ENCODE results near the gene MAX. TPM values are rescaled to one million over a fixed set of nuclear protein-coding genes. Genes with fewer than 3 reads are reported as not detected.

The MAX gene
- total RNA-seq, 2 donors from 2014 or later = 44.3 to 49.0 TPM

GRCh38 chr14:65072256-65072655 is 30.1 kb downstream of the MAX start:
- Histone ChIP-seq H3K9ac (ENCODE audit: extremely low read depth, low read length, poor library complexity, severe bottlenecking) (no peak overlapping the region), H3K27me3 (ENCODE audit: control insufficient read depth, insufficient read depth, low read length, poor library complexity, severe bottlenecking) (no peaks in the 10 kb centered on the region), H3K36me3 (ENCODE audit: control insufficient read depth, insufficient read depth, low read length) (peaks cover 48% of the 10 kb centered on the region), H3K4me1 (ENCODE audit: control insufficient read depth, insufficient read depth, low read length) (no peaks in the 10 kb centered on the region), H3K4me3 (ENCODE audit: low read length) (no peak overlapping the region), H3K27ac (ENCODE audit: low read depth, low read length) (no peak overlapping the region), H3K9me3 (ENCODE audit: control insufficient read depth, low read length) (peaks cover 2% of the 10 kb centered on the region)
- Mint-ChIP-seq H3K4me1 (no peaks in the 10 kb centered on the region), H3K27ac (no peak overlapping the region), H3K36me3 (ENCODE audit: low read depth) (peaks cover 31% of the 10 kb centered on the region), H3K27me3 (ENCODE audit: insufficient read depth) (no peaks in the 10 kb centered on the region), H3K9me3 (no peaks in the 10 kb centered on the region), H3K4me3 (no peak overlapping the region)
- TF ChIP-seq CTCF (conservative IDR thresholded peaks at IDR 0.05) = no peak
- WGBS, 2 experiments (ENCODE audit: insufficient coverage in 1 of 2, insufficient read length in 1 of 2) = 88 to 100% methylated on average over 1 to 6 of the region's 6 CpGs
- no peak for DNase-seq

- no peak for TF ChIP-seq CTCF (conservative IDR thresholded peaks at IDR 0.05)
- H3K4me1 ChIP-seq (ENCODE audit: control insufficient read depth, insufficient read depth, low read length) = no peaks in the 10 kb centered on the region
These were observed 30.8 kb downstream of the MAX start for GRCh38 chr14:65071544-65071943.

GRCh38 chr14:65070471-65070976 is 31.8 kb downstream of the MAX start:
- TF ChIP-seq CTCF (conservative IDR thresholded peaks at IDR 0.05) = no peak
- Histone ChIP-seq H3K4me1 (ENCODE audit: control insufficient read depth, insufficient read depth, low read length) (no peaks in the 10 kb centered on the region), H3K36me3 (ENCODE audit: control insufficient read depth, insufficient read depth, low read length) (peaks cover 36% of the 10 kb centered on the region), H3K27me3 (ENCODE audit: control insufficient read depth, insufficient read depth, low read length, poor library complexity, severe bottlenecking) (no peaks in the 10 kb centered on the region), H3K27ac (ENCODE audit: low read depth, low read length) (no peak overlapping the region), H3K4me3 (ENCODE audit: low read length) (no peak overlapping the region), H3K9ac (ENCODE audit: extremely low read depth, low read length, poor library complexity, severe bottlenecking) (no peak overlapping the region), H3K9me3 (ENCODE audit: control insufficient read depth, low read length) (peaks cover 4% of the 10 kb centered on the region)
- Mint-ChIP-seq H3K27ac (no peak overlapping the region), H3K4me1 (no peaks in the 10 kb centered on the region), H3K27me3 (ENCODE audit: insufficient read depth) (no peaks in the 10 kb centered on the region), H3K4me3 (no peak overlapping the region), H3K36me3 (ENCODE audit: low read depth) (peaks cover 31% of the 10 kb centered on the region), H3K9me3 (no peaks in the 10 kb centered on the region)
- no peak for DNase-seq
- 94 to 95% methylated on average over 8 to 12 of the region's 12 CpGs for WGBS, 2 experiments (ENCODE audit: insufficient coverage in 1 of 2, insufficient read length in 1 of 2)

More at GRCh38 chr14:65071544-65071943, 30.8 kb downstream of the MAX start:
- peaks cover 29% of the 10 kb centered on the region for H3K36me3 Mint-ChIP-seq (ENCODE audit: low read depth)
- no peak for DNase-seq
- Histone ChIP-seq H3K27ac (ENCODE audit: low read depth, low read length) (no peak overlapping the region), H3K4me3 (ENCODE audit: low read length) (no peak overlapping the region), H3K9ac (ENCODE audit: extremely low read depth, low read length, poor library complexity, severe bottlenecking) (no peak overlapping the region), H3K27me3 (ENCODE audit: control insufficient read depth, insufficient read depth, low read length, poor library complexity, severe bottlenecking) (no peaks in the 10 kb centered on the region), H3K36me3 (ENCODE audit: control insufficient read depth, insufficient read depth, low read length) (peaks cover 41% of the 10 kb centered on the region), H3K9me3 (ENCODE audit: control insufficient read depth, low read length) (peaks cover 4% of the 10 kb centered on the region)
- no peaks in the 10 kb centered on the region for H3K9me3 Mint-ChIP-seq
- H3K27ac Mint-ChIP-seq = no peak overlapping the region
- no peak overlapping the region for H3K4me3 Mint-ChIP-seq
- WGBS, 2 experiments (ENCODE audit: insufficient coverage in 1 of 2, insufficient read length in 1 of 2) = 92% methylated on average over 3 of the region's 3 CpGs; no CpG with 5 or more reads in 1 of the 2 experiments
- no peaks in the 10 kb centered on the region for H3K27me3 Mint-ChIP-seq (ENCODE audit: insufficient read depth)
- H3K4me1 Mint-ChIP-seq = no peaks in the 10 kb centered on the region
